Stimulated activated CD4-positive, alpha-beta T cell treated with anti-CD3 and anti-CD28 coated beads, Interleukin-2, amount 100 ng/mL, for 48 hours (primary cell): ENCODE results near the gene RNF168.
"Not testable (repeated sequence)": the region's sequence is repeated elsewhere in the genome, so short reads cannot be mapped to it uniquely, and the experiment has no call there.

Experiments used
- DNase-seq, 2 donors: peaks; one replicate each; pipeline ENCODE4 v3.0.0-alpha.2; 2020

RNF168 gene

DNA sequence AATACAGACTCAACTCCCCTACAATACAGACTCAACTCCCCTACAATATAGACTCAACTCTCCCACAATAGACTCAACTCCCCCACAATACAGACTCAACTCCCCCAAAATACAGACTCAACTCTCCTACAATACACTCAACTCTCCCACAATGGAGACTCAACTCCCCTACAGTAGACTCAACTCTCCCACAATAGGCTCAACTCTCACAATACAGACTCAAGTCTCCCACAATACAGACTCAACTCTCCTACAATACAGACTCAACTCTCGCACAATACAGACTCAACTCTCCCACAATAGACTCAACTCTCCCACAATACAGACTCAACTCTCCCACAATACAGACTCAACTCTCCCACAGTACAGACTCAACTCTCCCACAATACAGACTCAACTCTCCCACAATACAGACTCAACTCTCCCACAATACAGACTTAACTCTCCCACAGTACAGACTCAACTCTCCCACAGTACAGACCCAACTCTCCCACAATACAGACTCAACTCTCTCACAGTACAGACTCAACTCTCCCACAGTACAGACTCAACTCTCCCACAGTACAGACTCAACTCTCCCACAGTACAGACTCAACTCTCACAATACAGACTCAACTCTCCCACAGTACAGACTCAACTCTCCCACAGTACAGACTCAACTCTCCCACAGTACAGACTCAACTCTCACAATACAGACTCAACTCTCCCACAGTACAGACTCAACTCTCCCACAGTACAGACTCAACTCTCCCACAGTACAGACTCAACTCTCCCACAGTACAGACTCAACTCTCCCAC lies 40.7 kb downstream of the RNF168 start:
- DNase-seq = not testable (repeated sequence)

DNA sequence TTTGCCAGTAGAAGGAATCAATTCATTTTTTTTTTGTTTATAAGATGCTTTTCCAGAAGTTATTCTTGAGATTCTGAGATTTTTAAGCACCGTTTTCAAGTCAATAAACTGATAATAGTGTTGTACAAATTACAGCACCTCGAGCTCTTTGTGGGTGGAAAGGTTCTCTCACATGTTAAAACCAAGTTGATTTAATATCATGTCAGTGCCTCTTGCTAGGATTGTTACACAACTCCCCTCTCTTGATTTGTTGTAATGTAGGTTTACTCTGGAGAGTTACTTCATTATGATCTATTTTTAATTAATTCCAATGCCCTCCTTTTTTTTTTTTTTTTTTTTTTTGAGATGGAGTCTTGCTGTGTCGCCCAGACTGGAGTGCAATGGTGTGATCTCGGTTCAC lies 45.5 kb downstream of the RNF168 start:
- DNase-seq = no peak

DNA sequence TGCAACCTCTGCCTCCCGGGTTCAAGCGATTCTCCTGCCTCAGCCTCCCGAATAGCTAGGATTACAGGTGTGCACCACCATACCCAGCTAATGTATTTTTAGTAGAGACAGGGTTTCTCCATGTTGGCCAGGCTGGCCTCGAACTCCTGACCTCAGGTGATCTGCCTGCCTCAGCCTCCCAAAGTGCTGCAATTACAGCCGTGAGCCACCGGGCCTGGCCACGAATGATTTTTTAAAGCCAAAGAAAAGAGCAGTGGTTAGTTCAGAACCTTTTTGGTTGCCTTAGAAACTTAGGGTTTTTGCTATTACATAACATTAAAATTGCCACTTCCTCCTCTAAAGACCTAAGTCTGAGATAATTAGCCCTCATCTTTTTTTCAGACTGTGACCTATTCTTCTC lies 46.1 kb downstream of the RNF168 start:
- DNase-seq = not testable (repeated sequence)

DNA sequence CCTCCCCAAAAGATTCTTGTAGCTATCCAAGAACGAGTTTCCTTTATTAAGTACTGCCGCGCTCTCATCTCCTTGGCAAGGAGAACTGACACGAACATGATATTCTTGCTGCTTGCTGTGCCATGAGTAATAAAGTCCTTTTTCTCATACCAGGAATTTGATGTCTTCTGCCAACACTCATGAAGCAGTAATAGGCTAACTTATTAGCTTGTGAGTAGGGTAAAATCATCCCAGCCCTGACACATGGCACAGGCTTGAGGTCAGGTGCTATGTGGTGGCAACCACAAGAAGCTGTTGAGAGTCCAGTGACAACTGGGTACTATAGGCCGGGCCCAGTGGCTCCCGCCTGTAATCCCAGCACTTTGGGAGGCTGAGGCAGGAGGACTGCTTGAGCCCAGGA lies 48.6 kb downstream of the RNF168 start:
- no peak for DNase-seq

DNA sequence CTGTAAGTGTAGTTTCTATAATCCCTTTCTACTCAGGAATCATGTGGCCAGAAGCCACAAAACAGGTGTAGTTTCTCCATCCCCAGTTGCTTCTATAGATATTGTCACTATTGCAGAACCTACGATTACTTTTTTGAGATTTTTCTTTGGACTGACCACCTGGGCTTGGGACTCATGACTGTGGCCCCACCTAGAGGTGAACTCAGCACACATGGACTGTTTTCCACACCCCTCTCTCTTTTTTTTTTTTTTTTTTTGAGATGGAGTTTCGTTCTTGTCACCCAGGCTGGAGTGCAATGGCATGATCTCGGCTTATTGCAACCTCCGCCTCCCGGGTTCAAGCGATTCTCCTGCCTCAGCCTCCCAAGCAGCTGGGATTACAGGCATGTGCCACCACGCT lies 58.2 kb downstream of the RNF168 start:
- DNase-seq = not testable (repeated sequence)

DNA sequence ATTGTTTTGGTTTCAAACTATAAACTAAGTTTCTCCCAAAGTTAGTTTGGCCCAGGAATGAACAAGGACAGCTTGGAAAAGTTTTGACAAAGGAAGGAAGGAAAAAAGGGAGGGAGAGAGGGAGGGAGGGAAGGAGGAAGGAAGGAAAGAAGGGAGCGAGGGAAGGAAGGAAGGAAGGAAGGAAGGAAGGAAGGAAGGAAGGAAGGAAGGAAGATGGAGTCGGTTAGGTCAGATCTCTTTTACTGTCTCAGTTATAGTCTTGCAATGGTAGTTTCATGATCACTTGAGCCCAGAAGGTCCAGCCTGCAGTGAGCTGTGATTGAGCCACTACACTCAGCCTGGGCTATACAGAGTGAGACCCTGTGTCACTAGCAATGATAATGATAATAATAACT lies 59.1 kb downstream of the RNF168 start:
- no peak for DNase-seq

DNA sequence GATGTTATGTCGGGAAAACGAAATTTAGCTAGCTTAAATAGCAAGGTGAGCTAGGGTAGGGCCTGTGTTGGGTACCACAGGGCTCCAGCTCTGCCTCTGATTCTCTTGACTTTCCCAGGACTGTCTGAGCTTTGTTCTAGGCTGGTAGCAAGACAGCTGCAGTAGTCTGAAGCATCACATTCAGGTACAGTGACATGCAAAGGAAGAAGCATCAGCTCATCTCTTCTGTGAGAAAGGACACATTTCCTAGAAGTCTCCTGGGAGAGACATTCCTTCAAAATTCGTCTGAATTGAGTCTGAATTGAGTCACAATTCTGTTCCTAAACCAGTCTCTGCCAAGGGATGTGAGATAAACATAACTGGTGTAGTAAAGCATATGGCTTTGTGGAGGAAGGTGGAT lies 62.9 kb downstream of the RNF168 start:
- no peak for DNase-seq

DNA sequence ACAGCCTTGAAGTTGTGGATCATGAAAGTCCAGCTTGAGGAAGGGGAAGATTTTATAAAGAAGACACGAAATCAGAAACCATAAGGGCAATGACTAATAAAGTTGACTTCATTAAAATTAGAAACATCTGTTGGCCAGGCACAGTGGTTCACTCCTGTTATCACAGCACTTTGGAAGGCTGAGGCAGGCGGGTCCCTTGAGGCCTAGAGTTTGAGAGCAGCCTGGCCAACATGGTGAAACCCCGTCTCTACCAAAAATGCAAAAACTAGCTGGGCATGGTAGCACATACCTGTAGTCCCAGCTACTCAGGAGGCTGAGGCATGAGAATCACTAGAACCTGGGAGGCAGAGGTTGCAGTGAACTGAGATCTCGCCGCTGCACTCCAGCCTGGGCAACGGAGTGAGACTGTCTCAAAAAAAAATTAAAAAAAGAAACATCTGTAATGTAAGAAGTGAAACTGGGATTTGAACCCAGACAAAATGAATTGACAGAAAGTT lies 63.5 kb downstream of the RNF168 start:
- no peak for DNase-seq

DNA sequence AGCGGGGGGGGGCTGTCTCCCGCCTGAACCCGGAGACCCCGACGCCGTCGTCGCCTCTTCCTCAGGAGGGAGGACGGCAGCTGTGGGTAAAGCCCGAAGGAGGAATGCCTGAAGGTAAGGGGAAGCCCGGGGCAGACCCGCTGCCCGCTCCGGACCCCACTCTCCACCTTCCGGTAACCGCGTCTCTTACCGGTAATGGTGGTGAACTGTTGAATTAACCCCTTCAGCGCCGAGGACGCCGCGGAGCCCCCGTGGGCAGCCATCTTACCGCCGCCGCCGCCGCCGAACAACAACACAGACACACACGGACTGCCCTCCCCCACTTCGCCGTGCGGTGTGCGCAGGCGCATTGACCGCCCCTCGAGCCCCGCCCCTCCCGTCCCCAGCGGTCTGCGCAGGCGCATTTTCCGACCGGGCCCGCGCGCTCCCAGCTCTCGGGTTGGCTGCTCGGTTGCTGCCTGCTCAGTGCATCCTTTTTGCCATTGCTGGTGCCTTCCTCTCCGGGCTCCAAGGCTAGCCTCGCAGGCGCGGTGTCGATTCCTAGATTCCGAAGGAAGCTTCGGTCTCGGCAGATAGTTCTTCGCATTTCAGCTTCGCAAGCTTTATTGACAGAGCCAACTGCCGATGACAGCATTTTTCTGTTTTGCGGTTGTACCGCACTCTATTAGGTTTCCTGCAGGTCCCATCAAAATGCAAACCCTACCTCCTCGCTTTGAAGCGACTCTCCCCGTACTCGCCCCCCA lies 71.3 kb downstream of the RNF168 start, which contains the start of gene UBXN7:
Gene UBXN7, minus strand, starts transcription at position 291 of the 743 bp plus-strand sequence. Its CDS starts 28 bp downstream, at position 263.
- DNase-seq = peak; percentile 98 to 99

DNA sequence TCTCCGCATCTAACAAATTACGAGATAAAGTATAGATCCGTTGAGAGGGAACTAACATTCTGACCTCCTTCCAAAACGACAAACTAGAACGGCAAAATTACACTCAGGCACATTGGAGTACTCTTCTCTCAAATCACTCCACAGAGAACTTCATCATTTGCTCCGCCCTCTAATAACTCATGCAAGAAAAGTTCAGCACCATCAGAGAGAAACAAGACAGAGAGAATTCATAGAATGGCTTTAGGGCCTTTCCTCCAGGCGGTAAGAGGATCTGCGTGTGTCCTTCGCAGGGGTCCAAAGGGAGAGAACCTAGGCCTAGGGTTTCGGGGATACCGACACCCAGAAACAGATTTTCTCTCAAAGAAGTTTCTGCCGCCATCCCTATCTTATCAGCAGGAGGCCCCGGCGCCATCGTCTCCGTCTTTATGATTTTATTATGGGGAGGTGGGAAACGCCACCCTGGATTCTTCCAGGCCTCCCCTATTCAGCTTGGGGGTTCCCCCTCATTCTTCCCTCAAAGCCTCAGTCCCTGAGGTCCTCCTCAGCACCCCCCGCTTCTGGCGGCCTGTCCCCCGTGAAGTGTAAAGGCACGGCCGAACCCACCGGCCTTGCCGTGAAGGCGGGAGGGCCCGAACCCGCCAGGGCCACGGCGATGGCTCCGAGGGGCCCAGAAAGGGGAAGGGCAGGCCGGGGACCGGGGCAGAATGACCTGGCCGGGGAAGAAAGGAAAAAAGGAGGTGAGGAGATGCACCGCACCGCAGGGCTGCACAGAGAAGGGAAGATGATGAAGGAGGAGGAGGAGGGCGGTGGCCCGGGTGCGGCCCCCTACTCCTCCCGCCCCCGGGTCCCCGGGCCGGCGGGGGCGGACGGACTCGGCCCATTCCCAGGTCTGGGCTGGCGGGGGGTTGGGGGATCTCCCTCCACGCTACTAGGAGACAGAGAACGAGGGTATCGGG lies 72.1 kb downstream of the RNF168 start:
- DNase-seq = peak in 1 of 2 donors; percentile 10

DNA sequence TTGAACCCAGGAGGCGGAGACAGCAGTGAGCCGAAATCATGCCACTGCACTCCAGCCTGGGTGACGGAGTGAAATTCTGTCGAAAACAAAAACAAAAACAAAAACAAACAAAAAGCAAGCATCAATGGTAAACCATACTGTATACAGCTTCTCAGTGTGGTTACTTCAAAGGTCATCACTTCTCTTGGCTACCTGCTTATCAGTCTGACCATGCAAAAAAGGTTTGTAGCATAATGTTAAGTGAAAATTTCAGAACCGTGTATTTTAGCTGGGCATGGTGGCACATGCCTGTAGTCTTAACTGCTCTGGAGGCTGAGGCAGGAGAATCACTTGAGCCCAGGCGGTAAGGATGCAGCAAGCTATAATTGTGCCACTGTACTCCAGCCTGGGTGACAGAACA lies 75.5 kb downstream of the RNF168 start:
- no peak for DNase-seq

DNA sequence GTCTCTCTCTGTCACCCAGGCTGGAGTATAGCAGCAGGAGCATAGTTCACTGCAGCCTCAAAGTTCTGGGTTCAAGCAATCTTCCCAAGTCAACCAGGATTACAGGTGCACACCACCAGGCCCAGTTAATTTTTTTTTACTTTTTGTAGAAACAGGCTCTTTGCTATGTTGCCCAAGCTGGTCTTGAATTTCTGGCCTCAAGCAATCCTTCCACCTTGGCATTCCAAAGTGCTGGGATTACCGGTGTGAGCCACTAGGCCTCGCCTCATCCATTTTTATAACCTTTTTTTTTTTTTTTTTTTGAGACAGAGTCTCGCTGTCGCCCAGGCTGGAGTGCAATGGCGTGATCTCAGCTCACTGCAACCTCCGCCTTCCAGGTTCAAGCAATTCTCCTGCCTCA lies 79.1 kb downstream of the RNF168 start:
- not testable (repeated sequence) for DNase-seq

DNA sequence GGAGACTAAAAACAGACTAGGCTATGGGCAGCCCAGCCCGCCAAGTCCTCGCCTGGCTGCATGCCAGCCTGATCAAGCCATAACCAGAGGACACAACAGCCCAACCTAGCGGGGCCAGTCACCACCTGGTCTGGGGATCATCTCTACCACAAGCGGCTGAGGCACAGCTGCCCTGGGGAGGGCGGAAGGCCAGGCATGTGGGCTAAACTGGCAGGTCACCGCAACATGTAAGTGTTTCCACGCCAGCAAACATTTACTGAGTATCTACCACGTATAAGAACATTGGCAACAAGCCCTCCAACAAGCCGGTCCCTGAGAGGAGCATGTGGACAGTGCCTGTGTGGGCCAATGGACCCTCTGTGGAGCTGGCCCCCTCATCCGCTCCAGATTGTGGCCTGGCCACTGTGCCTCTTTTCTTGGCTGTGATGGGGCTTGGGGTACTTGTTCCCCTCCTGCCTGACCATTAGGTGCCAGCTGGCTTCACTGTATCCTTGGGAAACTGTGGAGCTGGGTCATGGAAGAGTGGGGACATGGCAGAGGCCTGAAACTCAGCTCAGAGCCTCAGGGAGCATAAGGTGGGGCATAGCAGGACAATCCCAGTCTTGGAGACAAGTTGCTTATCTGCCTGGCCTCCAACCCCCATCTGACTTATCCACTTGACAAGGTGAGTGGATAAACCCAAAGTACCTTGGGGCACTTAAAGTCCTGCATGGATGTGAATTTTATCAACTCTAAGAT lies 80.4 kb downstream of the RNF168 start:
- no peak for DNase-seq

DNA sequence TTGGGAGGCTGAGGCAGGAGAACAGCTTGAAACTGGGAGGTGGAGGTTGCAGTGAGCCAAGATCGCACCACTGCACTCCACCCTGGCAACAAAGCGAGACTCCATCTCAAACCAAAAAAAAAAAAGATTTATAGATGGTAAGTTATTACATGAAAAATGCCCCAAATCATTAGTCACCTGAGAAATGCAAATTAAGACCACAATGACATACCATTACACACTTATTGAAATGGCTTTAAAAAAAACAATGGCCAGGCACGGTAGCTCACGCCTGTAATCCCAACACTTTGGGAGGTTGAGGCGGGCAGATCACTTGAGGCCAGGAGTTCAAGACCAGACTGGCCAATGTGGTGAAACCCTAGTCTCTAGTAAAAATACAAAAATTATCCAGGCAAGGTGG lies 81.9 kb downstream of the RNF168 start:
- not testable (repeated sequence) for DNase-seq

DNA sequence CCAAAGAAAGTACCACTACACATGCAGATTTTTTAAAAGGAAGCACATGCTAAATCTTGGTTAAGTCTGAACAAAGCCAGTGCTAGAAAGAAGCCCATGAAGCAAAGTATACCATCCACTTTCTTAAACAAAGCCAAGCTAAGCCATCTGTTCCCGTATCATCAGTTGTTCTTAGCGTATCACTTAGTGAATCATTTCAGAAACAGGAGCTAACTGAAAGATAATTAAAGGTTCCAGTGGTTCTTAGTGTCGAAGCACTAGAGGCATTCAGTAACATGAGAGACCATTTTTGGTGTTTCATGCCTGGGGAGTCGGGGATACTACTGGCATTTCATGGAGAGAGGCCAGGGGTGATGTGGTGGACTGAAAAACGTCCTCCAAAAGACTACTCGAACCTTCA lies 84.2 kb downstream of the RNF168 start:
- DNase-seq = no peak
